ENCODE results near the gene BMPER.

The BMPER gene

DNA sequence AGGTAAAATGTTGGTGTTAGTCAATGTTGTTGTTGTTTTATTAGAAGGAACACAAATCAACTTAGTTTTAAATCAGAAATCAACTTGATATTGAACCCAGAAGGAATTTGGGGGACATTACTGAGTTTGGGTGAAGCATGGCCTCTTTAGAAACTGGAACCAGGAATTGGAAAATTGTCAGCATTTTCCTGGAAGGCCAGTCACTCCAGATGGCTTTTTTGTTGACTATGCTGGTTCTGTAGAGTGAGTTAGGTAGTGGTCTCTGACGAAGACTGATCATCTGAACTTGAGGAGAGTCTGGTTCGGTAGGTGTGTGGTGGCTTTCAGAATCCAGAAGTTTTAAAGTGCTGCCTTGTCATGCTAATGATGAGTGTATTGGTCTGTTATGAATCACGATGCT, 111.5 kb downstream of the BMPER start:
- in situ Hi-C loops (cut with HindIII; ENCODE audit: low sequenced_read_pairs) = no loop called here

DNA sequence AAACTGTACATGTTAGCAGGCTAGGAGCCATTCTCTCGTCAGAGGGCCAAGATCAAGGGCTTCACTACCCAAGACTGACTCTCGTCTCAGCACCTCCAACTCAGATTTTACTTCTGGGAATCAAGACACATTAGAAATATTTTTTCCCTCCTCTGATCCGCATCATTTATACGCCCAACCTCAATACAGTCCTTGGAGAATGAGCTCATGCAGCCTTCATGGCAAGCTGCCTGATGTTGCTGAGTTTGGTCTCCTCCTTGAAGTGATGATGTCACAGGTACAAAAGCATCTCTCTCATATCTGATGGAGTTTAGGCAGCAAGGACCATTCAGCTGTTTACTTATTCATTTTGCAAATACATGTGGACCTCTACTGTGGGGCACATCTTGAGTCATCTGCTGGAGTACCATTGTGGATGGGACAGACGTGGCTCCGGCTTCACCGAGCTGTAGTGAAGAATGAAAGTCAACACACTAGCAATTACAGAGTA, 114.0 kb downstream of the BMPER start:
- in situ Hi-C loops (cut with HindIII; ENCODE audit: low sequenced_read_pairs) = no loop called here

DNA sequence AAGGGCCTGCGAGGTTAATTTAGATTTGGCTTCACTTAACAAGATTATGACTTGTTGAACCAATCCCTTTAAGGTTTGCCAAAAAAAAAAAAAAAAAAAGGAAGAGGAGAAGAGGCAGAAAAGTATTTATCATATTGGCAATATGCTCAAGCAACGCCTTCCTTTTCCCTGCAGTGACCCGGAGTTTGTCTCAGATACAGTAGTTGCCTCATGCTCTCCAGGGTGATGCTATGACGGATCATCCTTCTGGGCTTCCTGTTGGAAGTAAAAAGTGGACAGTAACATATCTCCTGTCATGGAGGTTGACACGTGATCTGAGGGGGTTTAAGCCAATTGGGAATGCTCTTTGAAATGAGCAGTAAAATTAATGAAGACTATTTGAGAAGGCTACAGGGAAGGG, 117.3 kb downstream of the BMPER start:
- in situ Hi-C loops (cut with HindIII; ENCODE audit: low sequenced_read_pairs) = no loop called here

DNA sequence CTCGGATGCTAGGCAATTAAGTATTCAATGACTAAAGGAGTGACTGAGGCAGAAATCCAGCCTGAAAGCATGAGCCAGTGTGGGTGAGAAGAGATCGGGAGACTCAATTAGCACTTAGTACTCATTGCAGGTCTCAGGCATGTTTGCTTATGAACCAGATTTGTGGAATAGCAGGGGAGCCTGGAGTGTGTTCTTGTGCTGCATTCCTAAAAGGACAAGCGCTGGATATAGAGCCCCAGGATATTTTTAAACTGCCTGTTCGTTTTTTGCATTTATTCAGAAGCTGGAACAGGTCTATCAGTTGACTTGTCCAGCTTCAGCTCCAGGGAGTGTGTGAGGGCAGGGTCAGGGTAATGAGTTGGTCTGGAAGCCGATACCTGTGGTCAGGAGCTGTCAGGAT, 120.3 kb downstream of the BMPER start:
- in situ Hi-C loops (cut with HindIII; ENCODE audit: low sequenced_read_pairs) = no loop called here

DNA sequence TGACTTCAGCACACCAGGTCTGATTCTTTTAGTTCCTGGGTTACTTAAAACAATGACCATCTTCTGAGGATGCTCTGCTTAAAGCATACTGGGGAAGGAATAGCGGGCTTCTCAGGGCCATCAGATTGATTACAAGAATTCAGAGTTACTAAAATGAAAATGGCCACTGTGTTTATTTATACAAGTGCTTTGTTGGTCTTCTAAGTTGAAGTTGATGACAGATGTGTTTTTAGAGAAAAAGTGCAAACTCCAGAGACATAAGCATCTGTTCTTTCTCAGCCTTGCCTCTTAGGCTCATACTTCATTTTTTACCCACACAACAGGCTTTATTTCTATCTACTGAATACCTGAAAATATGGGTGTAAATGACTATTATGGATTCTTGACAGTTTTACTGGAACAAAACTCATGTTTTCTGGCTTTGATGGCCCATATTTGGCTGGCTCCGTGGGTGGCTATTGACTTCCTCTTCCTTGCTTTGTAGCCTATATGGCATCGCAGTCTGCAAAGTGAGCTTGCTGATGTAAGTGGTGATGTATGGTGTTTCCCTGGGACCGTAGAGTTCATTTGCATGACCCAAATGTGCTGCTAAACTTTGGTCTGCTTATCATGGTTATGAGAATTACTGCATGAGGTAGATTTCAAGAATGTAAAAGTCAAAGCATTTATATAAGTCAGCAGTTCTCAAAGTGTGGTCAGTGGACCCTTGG, 121.3 kb downstream of the BMPER start:
- in situ Hi-C loops (cut with HindIII; ENCODE audit: low sequenced_read_pairs) = no loop called here

DNA sequence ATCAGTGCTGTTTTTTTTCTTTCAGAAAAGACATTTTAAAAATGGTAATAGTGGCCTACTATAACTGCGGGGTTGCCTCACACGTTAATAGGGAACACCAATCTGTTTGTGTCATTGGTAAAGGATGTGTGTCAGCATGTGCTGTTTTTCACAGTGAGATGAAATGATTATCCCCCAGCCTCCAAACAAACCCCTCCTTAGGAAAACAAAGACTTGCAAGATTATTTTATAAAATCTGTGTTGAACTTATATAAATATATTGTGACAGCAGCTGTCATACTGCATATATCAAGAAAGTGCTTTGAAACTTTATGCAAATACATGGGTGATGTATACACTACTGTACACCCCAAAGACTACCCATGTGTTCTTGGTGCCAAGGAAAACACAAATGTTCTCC, 125.8 kb downstream of the BMPER start:
- in situ Hi-C loops (cut with HindIII; ENCODE audit: low sequenced_read_pairs) = no loop called here

DNA sequence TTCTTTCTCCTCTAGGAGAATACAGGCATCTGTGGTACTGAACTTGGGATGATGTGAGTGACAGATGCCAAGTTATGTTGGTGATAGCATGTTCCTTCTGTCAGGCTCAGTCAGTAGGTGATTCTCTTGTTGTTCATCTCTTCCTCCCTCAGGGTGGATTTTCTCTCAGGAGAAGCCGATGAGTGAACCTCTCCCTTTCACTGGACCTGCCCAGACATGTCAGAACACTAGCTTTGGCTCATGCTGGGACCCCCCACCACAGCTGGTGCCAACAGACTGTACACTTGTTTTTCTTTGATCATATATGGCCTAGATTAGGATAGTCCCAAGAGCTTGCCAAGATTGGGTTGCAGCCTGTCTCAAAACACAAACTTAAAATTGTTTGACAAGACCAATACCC, 129.4 kb downstream of the BMPER start:
- in situ Hi-C loops (cut with HindIII; ENCODE audit: low sequenced_read_pairs) = no loop called here

DNA sequence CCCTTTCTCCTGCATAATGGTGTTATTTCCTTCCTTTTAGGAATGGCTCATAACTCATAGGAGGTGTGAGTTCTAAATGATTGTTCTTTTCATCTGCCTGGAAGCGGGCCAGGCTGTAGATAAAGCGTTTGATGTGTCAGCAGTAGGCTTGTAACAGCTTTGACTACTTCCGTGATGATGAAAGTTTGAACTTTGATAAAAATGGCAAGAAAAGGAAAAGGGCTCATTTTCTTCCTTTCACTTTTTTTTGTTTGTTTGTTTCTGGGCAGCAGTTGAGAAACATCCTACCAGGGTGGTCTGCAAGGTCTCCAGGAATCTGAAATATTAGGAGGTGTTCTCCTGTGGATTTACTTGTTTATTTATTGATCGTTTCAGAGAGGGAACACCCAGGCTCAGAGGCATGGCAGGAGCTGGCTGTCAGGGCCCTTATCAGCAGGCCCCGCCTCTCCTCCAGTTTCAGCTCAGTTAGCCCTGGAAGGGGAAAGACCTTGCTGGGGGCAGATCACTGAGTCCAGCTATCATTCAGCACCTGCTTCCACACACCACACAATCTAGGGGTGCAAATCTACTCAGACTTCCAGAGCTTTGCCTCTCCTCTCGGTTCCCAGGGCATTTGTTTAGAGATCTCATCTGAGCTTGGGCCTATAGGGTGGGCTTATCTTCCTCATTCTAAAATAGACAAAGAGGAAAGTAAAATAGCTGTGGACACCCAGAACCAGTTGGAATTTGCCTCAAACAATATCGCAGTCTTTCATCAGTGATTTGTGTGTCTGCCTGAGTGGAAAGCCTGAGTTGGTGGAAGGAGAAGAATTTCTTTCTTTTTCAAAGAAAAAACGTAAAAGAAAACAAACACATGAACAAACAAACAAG, 130.9 kb downstream of the BMPER start:
- in situ Hi-C loops (cut with HindIII; ENCODE audit: low sequenced_read_pairs) = no loop called here

DNA sequence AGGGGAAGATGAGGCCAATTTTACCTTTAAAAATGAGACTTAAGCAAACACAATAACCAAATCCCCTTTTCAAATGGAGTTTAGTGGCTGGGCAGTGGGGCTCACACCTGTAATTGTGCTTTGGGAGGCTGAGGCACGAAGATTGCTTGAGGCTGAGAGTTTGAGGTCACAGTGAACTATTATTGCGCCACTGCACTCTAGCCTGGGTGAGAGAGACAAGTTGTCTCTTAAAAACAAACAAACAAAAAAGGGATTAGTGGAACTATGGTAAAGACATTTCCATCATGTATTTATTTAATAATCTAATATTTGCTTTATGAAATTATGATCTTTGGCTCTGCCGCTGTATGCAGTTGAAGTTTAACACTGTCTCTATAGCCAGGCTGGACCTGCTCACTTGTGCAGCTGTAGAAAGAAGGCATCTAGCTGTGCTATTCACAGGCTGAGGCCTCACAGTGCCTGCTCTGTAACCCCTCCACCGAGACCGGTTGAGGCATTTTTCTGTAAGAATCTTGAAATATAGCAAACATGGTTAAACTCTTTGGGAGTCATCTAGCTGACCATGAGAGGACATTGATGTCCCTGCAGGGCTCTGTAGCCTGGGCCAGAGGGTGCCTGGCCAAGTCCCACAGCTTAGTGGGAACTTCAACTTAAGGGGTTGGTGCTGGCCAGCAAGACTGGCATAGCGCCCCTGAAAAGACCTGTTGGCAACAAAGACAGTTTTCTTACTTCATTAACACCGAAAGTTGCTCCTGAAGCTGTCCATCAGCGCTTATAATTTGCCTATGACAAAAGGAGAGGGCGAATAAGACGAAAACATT, 131.8 kb downstream of the BMPER start:
- in situ Hi-C loops (cut with HindIII; ENCODE audit: low sequenced_read_pairs) = no loop called here

DNA sequence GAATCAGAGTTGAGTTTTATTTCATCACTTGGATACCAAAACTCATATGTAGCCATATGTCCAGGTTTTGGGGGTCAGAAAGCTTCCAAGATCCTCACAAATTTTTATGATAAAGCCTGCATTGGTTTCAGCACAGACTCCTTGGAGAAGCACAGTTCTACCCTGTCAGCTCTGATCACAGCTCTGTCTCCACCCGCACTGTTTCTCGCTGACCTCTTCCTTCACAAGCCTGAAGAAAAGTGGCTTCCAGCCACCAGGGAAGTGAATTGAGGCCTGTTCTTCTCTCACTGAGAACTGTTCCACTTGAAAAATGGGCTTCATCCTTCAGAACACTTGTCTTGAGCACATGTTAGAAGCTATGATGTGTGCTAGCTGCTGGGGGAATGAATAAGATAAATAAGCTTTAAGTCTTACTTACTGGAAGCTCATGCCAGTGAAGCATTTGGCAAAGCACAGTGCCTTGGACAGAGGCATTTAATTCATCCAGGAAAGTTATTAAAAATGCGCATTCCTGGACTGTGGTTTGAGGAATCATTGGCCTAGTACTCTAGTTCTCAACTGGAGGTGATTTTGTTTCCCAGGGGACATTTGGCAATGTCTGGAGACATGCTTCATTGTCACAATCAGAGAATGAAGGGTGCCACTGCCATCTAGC, 133.6 kb downstream of the BMPER start:
- in situ Hi-C loops (cut with HindIII; ENCODE audit: low sequenced_read_pairs) = no loop called here

DNA sequence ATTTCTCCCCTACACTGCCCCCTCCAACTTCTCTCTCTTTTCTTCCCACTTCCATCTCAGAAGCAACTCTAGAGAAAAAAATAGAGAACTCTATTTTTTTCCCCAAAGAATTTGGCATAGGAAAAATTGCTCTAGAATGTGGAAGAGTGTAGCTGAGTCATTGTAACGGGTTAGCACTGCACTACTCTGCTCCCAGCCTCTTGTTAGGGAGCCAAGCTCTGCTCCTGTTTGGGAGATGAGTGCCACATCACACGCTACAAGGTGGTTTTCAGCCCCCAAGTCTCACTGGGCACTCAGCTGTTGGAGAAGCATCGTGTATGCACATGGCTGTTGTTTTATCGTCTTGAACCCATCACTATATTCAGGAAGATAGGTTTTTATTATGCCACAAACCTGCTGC, 136.4 kb downstream of the BMPER start:
- in situ Hi-C loops (cut with HindIII; ENCODE audit: low sequenced_read_pairs) = no loop called here

DNA sequence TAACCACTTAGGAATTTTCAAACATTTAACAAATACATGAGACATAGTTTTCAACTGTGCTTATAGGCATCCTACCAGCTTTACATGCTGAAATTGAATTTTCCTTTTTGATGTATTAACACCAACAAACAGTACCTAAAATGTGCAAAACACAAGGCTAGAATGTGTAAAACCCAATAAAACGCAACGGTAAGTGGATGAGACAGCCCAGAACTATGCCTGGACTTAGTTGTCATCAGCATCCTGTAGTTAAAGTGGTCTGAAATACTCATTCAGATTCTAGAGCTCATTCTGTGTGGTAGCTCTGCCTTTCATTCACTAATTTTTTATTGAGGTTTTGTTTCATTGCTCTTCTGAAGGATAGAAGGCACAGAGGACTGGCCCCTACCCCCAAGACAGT, 137.1 kb downstream of the BMPER start:
- in situ Hi-C loops (cut with HindIII; ENCODE audit: low sequenced_read_pairs) = no loop called here

DNA sequence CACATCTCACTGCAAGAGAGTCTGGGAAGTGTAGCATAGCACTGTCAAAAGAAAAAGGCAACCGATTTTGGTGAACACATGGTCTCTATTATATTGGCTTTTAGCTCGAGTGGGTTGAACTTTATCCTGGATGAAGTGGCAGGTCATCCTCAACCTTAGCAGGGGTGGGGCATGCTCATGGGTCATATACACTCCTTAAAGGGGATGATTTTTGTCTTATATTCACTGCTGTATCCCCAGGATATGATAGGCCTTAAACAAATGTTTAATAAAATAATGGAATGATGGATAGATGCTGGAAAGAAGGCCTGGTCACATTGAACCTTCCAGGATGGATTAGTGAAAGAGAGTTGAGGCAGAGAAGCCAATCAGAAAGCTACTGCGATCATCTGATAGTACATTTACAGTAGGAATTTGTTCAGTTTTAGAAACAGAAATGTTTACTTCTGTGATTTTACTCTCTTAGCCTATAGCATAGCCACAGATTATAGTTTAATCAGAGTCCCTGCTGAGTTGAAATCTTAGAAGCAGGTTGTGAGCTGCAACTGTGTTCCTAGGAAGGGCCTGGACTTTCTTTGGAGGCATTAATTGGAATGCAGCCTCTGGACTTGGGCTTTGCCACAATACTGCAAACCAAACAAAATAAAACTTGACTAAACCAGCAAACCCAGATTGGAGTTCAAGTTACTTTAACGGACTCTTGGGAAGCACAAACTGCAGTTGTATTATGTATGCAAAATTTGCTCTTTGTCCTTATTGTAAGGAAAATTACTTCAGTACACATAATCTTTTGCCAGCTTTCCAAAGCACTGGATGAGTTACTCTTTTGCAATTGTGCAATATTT, 138.3 kb downstream of the BMPER start:
- in situ Hi-C loops (cut with HindIII; ENCODE audit: low sequenced_read_pairs) = no loop called here

DNA sequence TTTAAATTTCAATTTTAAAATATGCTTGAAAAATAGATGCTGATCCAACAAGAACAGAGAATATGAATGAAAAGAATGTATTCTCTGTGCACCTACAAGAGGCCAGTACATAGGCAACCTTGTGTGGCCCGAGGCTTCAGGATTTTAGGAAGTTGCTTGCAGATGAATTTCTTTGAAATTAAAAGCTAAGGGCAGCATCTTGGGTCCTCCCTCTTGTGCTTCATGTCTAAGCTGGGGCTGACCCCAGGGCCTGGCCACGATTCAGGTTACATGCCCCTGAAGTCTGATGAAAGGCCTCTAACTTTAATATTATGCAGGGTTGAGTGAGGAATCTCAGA, 138.9 kb downstream of the BMPER start:
- in situ Hi-C loops (cut with HindIII; ENCODE audit: low sequenced_read_pairs) = no loop called here

DNA sequence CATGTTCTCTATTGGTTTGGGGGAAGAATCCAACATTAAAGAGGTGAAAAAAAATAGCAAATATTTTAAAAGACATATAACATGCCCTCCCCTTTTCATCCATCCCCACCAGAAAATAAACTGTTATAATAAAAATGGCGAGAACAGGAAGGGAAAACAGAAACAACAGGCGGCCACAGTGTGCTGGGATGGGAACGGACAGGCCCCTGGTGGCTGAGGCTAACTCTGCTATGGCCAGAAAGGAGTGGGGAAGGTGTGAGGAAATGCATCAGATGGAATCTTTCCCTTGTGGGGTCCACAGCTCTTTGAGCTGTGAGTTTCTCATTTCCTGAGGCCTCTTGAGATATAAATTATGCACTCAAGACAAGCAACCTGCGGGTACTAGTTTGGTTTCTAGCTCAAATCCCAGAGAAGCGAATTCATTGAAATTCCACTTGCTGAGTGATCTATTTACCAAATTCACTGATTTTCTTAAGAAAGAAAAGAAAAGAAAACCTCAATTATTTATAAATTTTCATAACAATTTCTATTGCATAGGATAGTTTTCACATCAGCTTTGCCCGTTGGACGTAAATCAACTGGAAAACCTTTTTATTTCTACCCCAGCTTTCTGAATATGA, 139.5 kb downstream of the BMPER start:
- in situ Hi-C loops (cut with HindIII; ENCODE audit: low sequenced_read_pairs) = no loop called here

DNA sequence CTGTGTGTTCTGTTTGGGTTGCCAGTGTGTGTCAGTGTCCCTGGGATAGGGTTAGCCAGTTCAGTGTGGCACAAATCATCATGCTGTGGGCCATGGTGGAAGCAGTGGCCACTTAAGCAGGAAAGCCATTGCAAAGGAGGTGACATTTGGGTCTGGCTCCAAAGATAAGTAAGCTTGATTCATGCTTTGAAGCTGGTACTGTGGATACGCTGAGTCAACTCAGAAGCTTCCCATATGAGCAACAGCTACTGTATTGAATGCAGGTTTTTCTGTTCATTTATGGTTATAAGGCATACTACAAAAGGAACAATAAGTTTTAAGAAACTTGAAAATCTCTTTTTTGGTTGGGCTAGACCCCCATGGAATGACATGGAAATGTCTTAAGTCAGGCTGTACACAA, 143.1 kb downstream of the BMPER start:
- in situ Hi-C loops (cut with HindIII; ENCODE audit: low sequenced_read_pairs) = no loop called here

DNA sequence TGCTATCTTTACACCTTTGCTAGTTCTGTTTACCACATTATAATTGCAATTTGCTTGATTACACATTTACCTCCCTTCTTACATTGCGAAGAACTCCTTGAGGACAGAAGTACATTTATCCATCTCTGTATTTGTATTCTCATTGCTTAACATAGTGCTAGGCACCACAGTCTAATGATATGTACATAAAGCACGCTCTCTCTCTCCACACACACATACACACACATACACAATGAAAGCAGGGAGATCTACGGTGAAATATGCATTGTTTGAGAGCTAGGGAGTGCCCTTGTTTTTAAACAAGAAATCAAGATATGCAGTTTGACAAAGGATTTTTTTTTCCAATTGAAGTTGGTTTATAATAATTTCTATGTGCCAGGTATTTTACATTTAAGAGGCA, 148.7 kb downstream of the BMPER start:
- in situ Hi-C loops (cut with HindIII; ENCODE audit: low sequenced_read_pairs) = no loop called here

DNA sequence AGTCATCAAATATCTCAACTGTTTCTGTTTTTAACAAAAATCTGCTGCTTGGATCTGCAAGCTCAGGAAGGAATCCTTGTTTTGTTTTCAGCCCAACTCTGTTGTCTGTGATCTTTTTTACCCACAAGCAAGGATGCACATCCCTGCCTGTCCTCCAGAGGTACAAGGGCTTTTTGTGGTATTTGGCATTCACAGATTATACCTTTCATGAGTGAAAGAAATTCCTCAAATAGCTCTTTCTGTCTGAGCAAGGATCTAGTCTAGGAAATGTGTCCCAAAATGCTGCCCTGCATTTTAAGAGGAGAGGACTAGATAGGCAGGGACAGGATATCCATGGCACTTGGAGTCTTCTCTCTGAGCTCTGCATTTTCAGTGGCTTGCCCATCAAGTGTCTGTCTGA, 151.8 kb downstream of the BMPER start:
- in situ Hi-C loops (cut with HindIII; ENCODE audit: low sequenced_read_pairs) = no loop called here

DNA sequence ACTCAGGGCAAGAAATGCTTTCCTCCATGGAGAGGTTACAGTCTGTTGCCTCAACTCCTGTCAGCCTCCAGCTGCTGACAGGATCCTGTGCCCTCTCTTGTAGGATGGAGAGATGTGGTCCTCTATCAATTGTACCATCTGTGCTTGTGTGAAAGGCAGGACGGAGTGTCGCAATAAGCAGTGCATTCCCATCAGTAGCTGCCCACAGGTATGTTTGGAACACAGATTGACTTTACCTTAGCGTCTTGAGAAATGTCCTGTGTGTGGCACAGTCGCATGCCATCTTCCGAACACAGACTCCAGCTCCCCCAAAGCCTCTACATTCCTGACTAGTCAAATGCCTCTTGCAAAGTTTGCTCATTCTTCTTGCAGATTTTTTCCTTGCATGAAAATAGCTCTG, 152.6 kb downstream of the BMPER start:
- in situ Hi-C loops (cut with HindIII; ENCODE audit: low sequenced_read_pairs) = no loop called here

DNA sequence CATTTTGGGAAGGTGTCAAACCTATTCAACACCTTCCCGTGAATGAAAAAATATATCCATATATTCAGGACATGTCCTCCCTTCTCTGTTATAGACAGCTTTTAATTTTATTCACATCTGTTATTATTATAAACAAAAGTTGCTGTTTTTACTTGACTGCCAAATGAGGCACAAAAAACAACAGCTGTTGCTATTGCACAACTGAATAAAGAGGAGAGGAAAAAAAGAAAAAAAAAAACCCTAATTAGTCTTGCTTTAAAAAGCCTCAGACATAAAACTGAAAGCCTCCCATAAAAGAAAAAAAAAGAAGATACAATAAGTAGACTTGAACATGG, 153.4 kb downstream of the BMPER start:
- in situ Hi-C loops (cut with HindIII; ENCODE audit: low sequenced_read_pairs) = no loop called here
